HFFc6 (cell line): ENCODE measurements around the gene CCDC149. TPM values are rescaled to one million over a fixed set of nuclear protein-coding genes. Genes with fewer than 3 reads are reported as not detected.

Source experiments
- DNase-seq: peaks from one replicate; pipeline ENCODE4 v3.0.0-alpha.2; 2018
- H3K27ac Mint-ChIP-seq: 2 replicates; pipeline ENCODE4 v1.8.0; 2020; ENCODE audit warnings: mild to moderate bottlenecking, mixed read lengths
- H3K27me3 Mint-ChIP-seq: 2 replicates; pipeline ENCODE4 v1.8.0; 2021; ENCODE audit warnings: mild to moderate bottlenecking, moderate library complexity, mixed read lengths; ENCODE audit not compliant: insufficient read depth
- H3K36me3 Mint-ChIP-seq: 2 replicates; pipeline ENCODE4 v1.8.0; 2021; ENCODE audit warnings: low read depth, mixed read lengths
- H3K4me1 Mint-ChIP-seq: 2 replicates; pipeline ENCODE4 v1.8.0; 2020; ENCODE audit warnings: low read depth, mixed read lengths
- H3K4me3 Mint-ChIP-seq: 2 replicates; pipeline ENCODE4 v1.8.0; 2020; ENCODE audit warnings: mild to moderate bottlenecking, moderate library complexity, mixed read lengths
- H3K9me3 Mint-ChIP-seq: 2 replicates; pipeline ENCODE4 v1.8.0; 2020; ENCODE audit warnings: mild to moderate bottlenecking, mixed read lengths
- CTCF ChIP-seq: fragments of 200-600 bp; sonication (generic); IDR thresholded peaks from 2 replicates; pipeline ENCODE4 v1.5.0; 2021; ENCODE audit warnings: antibody characterized with exemption, mild to moderate bottlenecking
- total RNA-seq, 6 experiments: library from RNA; stranded (reverse); fragmentation: NEBNext Ultra II Directional; extraction: Animal tissue kit (Norgen Biotek cat#: 25700); gene quantifications; 2 replicates in 1 of 6; 3 replicates in 5 of 6; pipeline ENCODE4 v1.2.3, GENCODE V29; 2021

Gene CCDC149
- total RNA-seq, 6 experiments from 2014 or later: 10.9 to 13.5 (median 12.9) TPM

GRCh38 chr4:24949970-24950369 is 37.1 kb upstream of the CCDC149 start:
- H3K4me3 Mint-ChIP-seq: no peak overlapping the region
- TF ChIP-seq CTCF: no peak
- no peak overlapping the region for H3K27ac Mint-ChIP-seq
- peaks cover 24% of the 10 kb centered on the region for H3K27me3 Mint-ChIP-seq
- H3K36me3 Mint-ChIP-seq: no peaks in the 10 kb centered on the region
- H3K4me1 Mint-ChIP-seq: no peaks in the 10 kb centered on the region
- no peak for DNase-seq
- no peaks in the 10 kb centered on the region; the same call in 1 of the 2 replicates for H3K9me3 Mint-ChIP-seq

GRCh38 chr4:24937917-24938281 is 25.1 kb upstream of the CCDC149 start:
- peaks cover 11% of the 10 kb centered on the region for H3K4me1 Mint-ChIP-seq
- peaks cover 9% of the 10 kb centered on the region; the same call in 1 of the 2 replicates for H3K36me3 Mint-ChIP-seq
- peaks cover 19% of the 10 kb centered on the region for H3K27me3 Mint-ChIP-seq
- no peak for DNase-seq
- H3K9me3 Mint-ChIP-seq: peaks cover 21% of the 10 kb centered on the region
- TF ChIP-seq CTCF: no peak
- no peak overlapping the region for H3K27ac Mint-ChIP-seq
- no peak overlapping the region for H3K4me3 Mint-ChIP-seq

GRCh38 chr4:24937176-24937916 is 24.5 kb upstream of the CCDC149 start:
- no peak overlapping the region for H3K4me3 Mint-ChIP-seq
- H3K36me3 Mint-ChIP-seq: peaks cover 9% of the 10 kb centered on the region; the same call in 1 of the 2 replicates
- H3K27ac Mint-ChIP-seq: no peak overlapping the region
- peaks cover 19% of the 10 kb centered on the region for H3K27me3 Mint-ChIP-seq
- TF ChIP-seq CTCF: no peak
- peaks cover 23% of the 10 kb centered on the region for H3K9me3 Mint-ChIP-seq
- H3K4me1 Mint-ChIP-seq: peaks cover 17% of the 10 kb centered on the region
- no peak for DNase-seq

GRCh38 chr4:24935856-24936255 is 23.0 kb upstream of the CCDC149 start:
- H3K27me3 Mint-ChIP-seq: peaks cover 19% of the 10 kb centered on the region
- H3K36me3 Mint-ChIP-seq: peaks cover 9% of the 10 kb centered on the region; the same call in 1 of the 2 replicates
- TF ChIP-seq CTCF: no peak
- no peak for DNase-seq
- peaks cover 23% of the 10 kb centered on the region for H3K9me3 Mint-ChIP-seq
- H3K4me3 Mint-ChIP-seq: no peak overlapping the region
- H3K27ac Mint-ChIP-seq: no peak overlapping the region
- H3K4me1 Mint-ChIP-seq: peaks cover 18% of the 10 kb centered on the region

- TF ChIP-seq CTCF: no peak
- no peak for DNase-seq
- peaks cover 18% of the 10 kb centered on the region for H3K4me1 Mint-ChIP-seq
- H3K9me3 Mint-ChIP-seq: peaks cover 18% of the 10 kb centered on the region; the same call in 1 of the 2 replicates
- peaks cover 15% of the 10 kb centered on the region for H3K27me3 Mint-ChIP-seq
- no peak overlapping the region for H3K27ac Mint-ChIP-seq
- H3K4me3 Mint-ChIP-seq: no peak overlapping the region
- peaks cover 9% of the 10 kb centered on the region; the same call in 1 of the 2 replicates for H3K36me3 Mint-ChIP-seq
Measured at GRCh38 chr4:24934311-24934710, 21.5 kb upstream of the CCDC149 start.
